Measurements from ENCODE around the gene TUBA4B.
"Not testable (repeated sequence)": the region's sequence is repeated elsewhere in the genome, so short reads cannot be mapped to it uniquely, and the experiment has no call there.

TUBA4B gene

GRCh38 chr2:219248845-219249202 lies 4.2 kb upstream of the TUBA4B start:
- DNase-seq (ENCODE audit: low spot score), result no peak

GRCh38 chr2:219249203-219249980 lies 3.7 kb upstream of the TUBA4B start:
- DNase-seq (ENCODE audit: low spot score), result peak; percentile 86

GRCh38 chr2:219250049-219250781 lies 2.8 kb upstream of the TUBA4B start:
- no peak for DNase-seq (ENCODE audit: low spot score)

GRCh38 chr2:219251656-219252055 lies 1.4 kb upstream of the TUBA4B start:
- no peak for DNase-seq (ENCODE audit: low spot score)

GRCh38 chr2:219252084-219252483 lies 959 bp upstream of the TUBA4B start:
- DNase-seq (ENCODE audit: low spot score), result no peak

GRCh38 chr2:219252570-219252899 lies 508 bp upstream of the TUBA4B start:
- no peak for DNase-seq (ENCODE audit: low spot score)

- peak; percentile 63 for DNase-seq (ENCODE audit: low spot score)
Measured at GRCh38 chr2:219253753-219254589, 928 bp downstream of the TUBA4B start, which contains the start of gene TUBA4A. TSS of gene TUBA4A (minus strand) at chr2:219253918. CDS start at chr2:219253858, 60 bp downstream.

- no peak for DNase-seq (ENCODE audit: low spot score)
Measured at GRCh38 chr2:219254590-219255201, 1.7 kb downstream of the TUBA4B start.

GRCh38 chr2:219258942-219259341 lies 5.9 kb downstream of the TUBA4B start:
- not testable (repeated sequence) for DNase-seq (ENCODE audit: low spot score)

GRCh38 chr2:219261024-219261855 lies 8.2 kb downstream of the TUBA4B start:
- DNase-seq (ENCODE audit: low spot score), result no peak

GRCh38 chr2:219266232-219266631 lies 13.2 kb downstream of the TUBA4B start:
- no peak for DNase-seq (ENCODE audit: low spot score)

GRCh38 chr2:219266886-219267285 lies 13.8 kb downstream of the TUBA4B start:
- DNase-seq (ENCODE audit: low spot score), result no peak

GRCh38 chr2:219268294-219268693 lies 15.3 kb downstream of the TUBA4B start:
- DNase-seq (ENCODE audit: low spot score), result no peak

GRCh38 chr2:219269362-219270054 lies 16.5 kb downstream of the TUBA4B start:
- DNase-seq (ENCODE audit: low spot score), result no peak

- DNase-seq (ENCODE audit: low spot score), result no peak
Measured at GRCh38 chr2:219270055-219270372, 17.0 kb downstream of the TUBA4B start.

- no peak for DNase-seq (ENCODE audit: low spot score)
Measured at GRCh38 chr2:219271021-219271420, 18.0 kb downstream of the TUBA4B start.

GRCh38 chr2:219272356-219272755 lies 19.3 kb downstream of the TUBA4B start:
- DNase-seq (ENCODE audit: low spot score), result no peak

GRCh38 chr2:219272995-219273394 lies 20.0 kb downstream of the TUBA4B start:
- DNase-seq (ENCODE audit: low spot score), result no peak

GRCh38 chr2:219273937-219274336 lies 20.9 kb downstream of the TUBA4B start:
- DNase-seq (ENCODE audit: low spot score), result no peak

GRCh38 chr2:219274361-219274921 lies 21.4 kb downstream of the TUBA4B start:
- peak; percentile 38 for DNase-seq (ENCODE audit: low spot score)

All from kidney capillary endothelial cell (primary cell).